ENCODE data around the gene ELMO1.

DNA sequence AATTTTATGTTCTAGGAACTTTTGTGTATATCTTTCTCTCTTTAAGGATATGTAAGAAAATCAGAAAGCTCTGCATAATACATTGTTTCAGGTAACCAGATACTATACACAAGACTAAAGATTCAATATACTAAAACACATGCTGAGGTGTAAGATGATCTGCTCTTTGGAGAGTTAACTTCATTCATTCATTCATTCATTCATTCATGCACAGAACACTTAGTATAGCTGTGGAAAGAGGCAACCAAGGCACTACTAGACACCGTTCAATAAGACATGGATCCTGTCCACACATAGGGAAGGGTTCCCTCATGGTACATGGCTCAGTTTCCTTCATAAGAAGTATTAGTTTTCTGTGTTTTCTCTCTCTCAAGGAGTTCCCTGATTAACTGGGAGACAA lies 516.8 kb downstream of the ELMO1 start:
- TF ChIP-seq ETV6 (conservative IDR thresholded peaks at IDR 0.05 in 1 of 2, IDR thresholded peaks at IDR 0.05 in 1 of 2; ENCODE audit: borderline replicate concordance in 1 of 2, low read depth in 1 of 2) = no peak
- TF ChIP-seq, protein P1, sequence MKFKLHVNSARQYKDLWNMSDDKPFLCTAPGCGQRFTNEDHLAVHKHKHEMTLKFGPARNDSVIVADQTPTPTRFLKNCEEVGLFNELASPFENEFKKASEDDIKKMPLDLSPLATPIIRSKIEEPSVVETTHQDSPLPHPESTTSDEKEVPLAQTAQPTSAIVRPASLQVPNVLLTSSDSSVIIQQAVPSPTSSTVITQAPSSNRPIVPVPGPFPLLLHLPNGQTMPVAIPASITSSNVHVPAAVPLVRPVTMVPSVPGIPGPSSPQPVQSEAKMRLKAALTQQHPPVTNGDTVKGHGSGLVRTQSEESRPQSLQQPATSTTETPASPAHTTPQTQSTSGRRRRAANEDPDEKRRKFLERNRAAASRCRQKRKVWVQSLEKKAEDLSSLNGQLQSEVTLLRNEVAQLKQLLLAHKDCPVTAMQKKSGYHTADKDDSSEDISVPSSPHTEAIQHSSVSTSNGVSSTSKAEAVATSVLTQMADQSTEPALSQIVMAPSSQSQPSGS (IDR thresholded peaks at IDR 0.05; ENCODE audit: low read length) = no peak
- TF ChIP-seq, protein P2, sequence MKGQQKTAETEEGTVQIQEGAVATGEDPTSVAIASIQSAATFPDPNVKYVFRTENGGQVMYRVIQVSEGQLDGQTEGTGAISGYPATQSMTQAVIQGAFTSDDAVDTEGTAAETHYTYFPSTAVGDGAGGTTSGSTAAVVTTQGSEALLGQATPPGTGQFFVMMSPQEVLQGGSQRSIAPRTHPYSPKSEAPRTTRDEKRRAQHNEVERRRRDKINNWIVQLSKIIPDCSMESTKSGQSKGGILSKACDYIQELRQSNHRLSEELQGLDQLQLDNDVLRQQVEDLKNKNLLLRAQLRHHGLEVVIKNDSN (IDR thresholded peaks at IDR 0.05; ENCODE audit: borderline replicate concordance, extremely low read length, insufficient read depth, low read depth, low read length) = no peak
- TF ChIP-seq, protein P3, sequence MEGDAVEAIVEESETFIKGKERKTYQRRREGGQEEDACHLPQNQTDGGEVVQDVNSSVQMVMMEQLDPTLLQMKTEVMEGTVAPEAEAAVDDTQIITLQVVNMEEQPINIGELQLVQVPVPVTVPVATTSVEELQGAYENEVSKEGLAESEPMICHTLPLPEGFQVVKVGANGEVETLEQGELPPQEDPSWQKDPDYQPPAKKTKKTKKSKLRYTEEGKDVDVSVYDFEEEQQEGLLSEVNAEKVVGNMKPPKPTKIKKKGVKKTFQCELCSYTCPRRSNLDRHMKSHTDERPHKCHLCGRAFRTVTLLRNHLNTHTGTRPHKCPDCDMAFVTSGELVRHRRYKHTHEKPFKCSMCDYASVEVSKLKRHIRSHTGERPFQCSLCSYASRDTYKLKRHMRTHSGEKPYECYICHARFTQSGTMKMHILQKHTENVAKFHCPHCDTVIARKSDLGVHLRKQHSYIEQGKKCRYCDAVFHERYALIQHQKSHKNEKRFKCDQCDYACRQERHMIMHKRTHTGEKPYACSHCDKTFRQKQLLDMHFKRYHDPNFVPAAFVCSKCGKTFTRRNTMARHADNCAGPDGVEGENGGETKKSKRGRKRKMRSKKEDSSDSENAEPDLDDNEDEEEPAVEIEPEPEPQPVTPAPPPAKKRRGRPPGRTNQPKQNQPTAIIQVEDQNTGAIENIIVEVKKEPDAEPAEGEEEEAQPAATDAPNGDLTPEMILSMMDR (IDR thresholded peaks at IDR 0.05 in 2 of 3, conservative IDR thresholded peaks at IDR 0.05 in 1 of 3; ENCODE audit: control insufficient read depth in 2 of 3, extremely low read depth in 1 of 3, insufficient read depth in 1 of 3, low read depth in 3 of 3, low read length in 3 of 3) = no peak

Data from GM12878 (cell line).